Right lobe of liver (tissue), 4 donors: Measurements from ENCODE around the gene RIPOR3.

Source experiments
- POLR2A ChIP-seq: fragments of 450-650 bp; IDR thresholded peaks from one replicate; pipeline ENCODE4 v1.6.1; 2017; ENCODE audit warnings: antibody characterized with exemption, mild to moderate bottlenecking
- TF ChIP-seq, protein P1 (sequence below), 4 donors: fragments of 200-600 bp in 3 of 4; fragments of 450-650 bp in 1 of 4; IDR thresholded peaks; one replicate each; pipeline versions ENCODE4 v1.5.1 to v1.8.0; 2016 to 2022; ENCODE audit warnings: antibody characterized with exemption in 4 of 4, mild to moderate bottlenecking in 2 of 4
- donor health status: DM: no; HTN: no; CAD: no.
- donor health status: DM: no; HTN: no; CAD: no.
- donor health status: DM: no; HTN: yes; CAD: no.

GRCh38 chr20:50692552-50692933, 1.2 kb upstream of the RIPOR3 start:
- TF ChIP-seq, protein P1, sequence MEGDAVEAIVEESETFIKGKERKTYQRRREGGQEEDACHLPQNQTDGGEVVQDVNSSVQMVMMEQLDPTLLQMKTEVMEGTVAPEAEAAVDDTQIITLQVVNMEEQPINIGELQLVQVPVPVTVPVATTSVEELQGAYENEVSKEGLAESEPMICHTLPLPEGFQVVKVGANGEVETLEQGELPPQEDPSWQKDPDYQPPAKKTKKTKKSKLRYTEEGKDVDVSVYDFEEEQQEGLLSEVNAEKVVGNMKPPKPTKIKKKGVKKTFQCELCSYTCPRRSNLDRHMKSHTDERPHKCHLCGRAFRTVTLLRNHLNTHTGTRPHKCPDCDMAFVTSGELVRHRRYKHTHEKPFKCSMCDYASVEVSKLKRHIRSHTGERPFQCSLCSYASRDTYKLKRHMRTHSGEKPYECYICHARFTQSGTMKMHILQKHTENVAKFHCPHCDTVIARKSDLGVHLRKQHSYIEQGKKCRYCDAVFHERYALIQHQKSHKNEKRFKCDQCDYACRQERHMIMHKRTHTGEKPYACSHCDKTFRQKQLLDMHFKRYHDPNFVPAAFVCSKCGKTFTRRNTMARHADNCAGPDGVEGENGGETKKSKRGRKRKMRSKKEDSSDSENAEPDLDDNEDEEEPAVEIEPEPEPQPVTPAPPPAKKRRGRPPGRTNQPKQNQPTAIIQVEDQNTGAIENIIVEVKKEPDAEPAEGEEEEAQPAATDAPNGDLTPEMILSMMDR (IDR thresholded peaks at IDR 0.05), result no peak
- TF ChIP-seq POLR2A, result no peak
